Measurements from ENCODE around the gene MYL10.

The MYL10 gene

GRCh38 chr7:101634196-101634717, 5.2 kb upstream of the MYL10 start:
- H3K4me3 ChIP-seq (ENCODE audit: low read length), result no peak overlapping the region
- no peak for TF ChIP-seq ZNF274 (IDR thresholded peaks at IDR 0.05; ENCODE audit: low read depth, low read length)

- H3K4me3 ChIP-seq (ENCODE audit: low read length), result no peak overlapping the region
- no peak for TF ChIP-seq ZNF274 (IDR thresholded peaks at IDR 0.05; ENCODE audit: low read depth, low read length)
These were observed 4.4 kb upstream of the MYL10 start for GRCh38 chr7:101633511-101633910.

- no peak for TF ChIP-seq ZNF274 (IDR thresholded peaks at IDR 0.05; ENCODE audit: low read depth, low read length)
- no peak overlapping the region for H3K4me3 ChIP-seq (ENCODE audit: low read length)
These were observed 3.5 kb upstream of the MYL10 start for GRCh38 chr7:101632641-101633040.

GRCh38 chr7:101631224-101631714, 2.2 kb upstream of the MYL10 start:
- no peak for TF ChIP-seq ZNF274 (IDR thresholded peaks at IDR 0.05; ENCODE audit: low read depth, low read length)
- H3K4me3 ChIP-seq (ENCODE audit: low read length), result no peak overlapping the region

- H3K4me3 ChIP-seq (ENCODE audit: low read length), result no peak overlapping the region
- TF ChIP-seq ZNF274 (IDR thresholded peaks at IDR 0.05; ENCODE audit: low read depth, low read length), result no peak
These were observed 1.5 kb upstream of the MYL10 start for GRCh38 chr7:101630591-101630990.

GRCh38 chr7:101628522-101628921, 574 bp downstream of the MYL10 start:
- H3K4me3 ChIP-seq (ENCODE audit: low read length), result no peak overlapping the region
- no peak for TF ChIP-seq ZNF274 (IDR thresholded peaks at IDR 0.05; ENCODE audit: low read depth, low read length)

GRCh38 chr7:101626758-101627157, 2.3 kb downstream of the MYL10 start:
- no peak overlapping the region for H3K4me3 ChIP-seq (ENCODE audit: low read length)
- no peak for TF ChIP-seq ZNF274 (IDR thresholded peaks at IDR 0.05; ENCODE audit: low read depth, low read length)

- no peak for TF ChIP-seq ZNF274 (IDR thresholded peaks at IDR 0.05; ENCODE audit: low read depth, low read length)
- no peak overlapping the region for H3K4me3 ChIP-seq (ENCODE audit: low read length)
These were observed 2.9 kb downstream of the MYL10 start for GRCh38 chr7:101626069-101626671.

GRCh38 chr7:101625031-101625791, 3.9 kb downstream of the MYL10 start:
- H3K4me3 ChIP-seq (ENCODE audit: low read length), result no peak overlapping the region
- no peak for TF ChIP-seq ZNF274 (IDR thresholded peaks at IDR 0.05; ENCODE audit: low read depth, low read length)

GRCh38 chr7:101624246-101625001, 4.7 kb downstream of the MYL10 start:
- TF ChIP-seq ZNF274 (IDR thresholded peaks at IDR 0.05; ENCODE audit: low read depth, low read length), result no peak

GRCh38 chr7:101622609-101623173, 6.4 kb downstream of the MYL10 start:
- no peak for TF ChIP-seq ZNF274 (IDR thresholded peaks at IDR 0.05; ENCODE audit: low read depth, low read length)
- H3K4me3 ChIP-seq (ENCODE audit: low read length), result no peak overlapping the region

More at GRCh38 chr7:101624246-101625001, 4.7 kb downstream of the MYL10 start:
- H3K4me3 ChIP-seq (ENCODE audit: low read length), result no peak overlapping the region

GRCh38 chr7:101620991-101621390, 8.1 kb downstream of the MYL10 start:
- TF ChIP-seq ZNF274 (IDR thresholded peaks at IDR 0.05; ENCODE audit: low read depth, low read length), result no peak
- no peak overlapping the region for H3K4me3 ChIP-seq (ENCODE audit: low read length)

- no peak for TF ChIP-seq ZNF274 (IDR thresholded peaks at IDR 0.05; ENCODE audit: low read depth, low read length)
- no peak overlapping the region for H3K4me3 ChIP-seq (ENCODE audit: low read length)
These were observed 8.7 kb downstream of the MYL10 start for GRCh38 chr7:101620395-101620794.

GRCh38 chr7:101618916-101619315, 10.2 kb downstream of the MYL10 start:
- TF ChIP-seq ZNF274 (IDR thresholded peaks at IDR 0.05; ENCODE audit: low read depth, low read length), result no peak
- H3K4me3 ChIP-seq (ENCODE audit: low read length), result no peak overlapping the region
